ENCODE data around the gene GFRA1. TPM values are rescaled to one million over a fixed set of nuclear protein-coding genes. Genes with fewer than 3 reads are reported as not detected.

Gene GFRA1
- total and polyA plus RNA-seq, 2 of the 4 experiments (the other 2 are of a cell fraction) = 9.1 to 9.3 TPM

- H3K14ac ChIP-seq (replicated peaks; ENCODE audit: low read depth, low read length) = no peak overlapping the region
- H3K9me3 ChIP-seq (ENCODE audit: control insufficient read depth, insufficient read depth, low read length) = no peaks in the 10 kb centered on the region
- no peak overlapping the region for H2BK20ac ChIP-seq (ENCODE audit: low read depth, low read length)
- ChIA-PET POLR2A (ENCODE audit: unreplicated experiment) (no interaction called here), CTCF (interaction anchor here (0.8 to 1.8 kb wide), 2 partner anchors 11 kb away, joined by 3 to 8 read pairs; no protein-coding TSS in a partner anchor)
- H3K79me1 ChIP-seq (ENCODE audit: low read depth in 1 of 2, low read length in 2 of 2) = no peaks in the 10 kb centered on the region
- no peak overlapping the region for H2AK9ac ChIP-seq (replicated peaks; ENCODE audit: low read depth, low read length, poor library complexity)
- ATAC-seq (ENCODE audit: low read depth) (no peak), DNase-seq (no peak)
- no peak overlapping the region for H4K91ac ChIP-seq (ENCODE audit: insufficient read depth, low read depth, low read length)
- no peak overlapping the region for H3K23ac ChIP-seq (ENCODE audit: low read depth, low read length)
- H2BK15ac ChIP-seq (ENCODE audit: low read depth, low read length) = no peak overlapping the region
- intact Hi-C loops (cut with micrococcal nuclease) = no loop called here
- H3K9me1 ChIP-seq (ENCODE audit: insufficient read depth, low read length) = no peaks in the 10 kb centered on the region
- H2BK120ac ChIP-seq (ENCODE audit: low read depth, low read length) = no peak overlapping the region
- no peak overlapping the region for H2BK5ac ChIP-seq (ENCODE audit: low read depth, low read length, poor library complexity, severe bottlenecking)
- no peak overlapping the region for H3K18ac ChIP-seq (ENCODE audit: low read depth, low read length)
- no TSS peak for BruUV-seq (replicated peaks)
- H3K9ac ChIP-seq (ENCODE audit: low read depth, low read length) = no peak overlapping the region
- dilution Hi-C loops (cut with HindIII; ENCODE audit: low sequenced_read_pairs, unreplicated experiment) = no loop called here
- no peak overlapping the region for H2AK5ac ChIP-seq (ENCODE audit: low read depth, low read length)
- no peak overlapping the region for H3K4me3 ChIP-seq (ENCODE audit: insufficient read depth, low read depth, low read length)
- in situ Hi-C loops (cut with MboI; ENCODE audit: low sequenced_read_pairs) = no loop called here
- no peaks in the 10 kb centered on the region for H3K27me3 ChIP-seq (ENCODE audit: control insufficient read depth, insufficient read depth, low read length)
- no peak overlapping the region for H4K8ac ChIP-seq (ENCODE audit: low read depth in 2 of 2, low read length in 2 of 2)
- no peaks in the 10 kb centered on the region for H3K4me1 ChIP-seq (ENCODE audit: control insufficient read depth, insufficient read depth, low read length)
- no CpG with 5 or more reads among the region's 3 CpGs for WGBS, 2 experiments (ENCODE audit: extremely low coverage in 2 of 2, insufficient read length in 1 of 2)
- no peak overlapping the region for H4K5ac ChIP-seq (ENCODE audit: low read depth, low read length)
- no peak for TF ChIP-seq RCOR1 (IDR thresholded peaks at IDR 0.05; ENCODE audit: insufficient replicate concordance, low read length)
- no peak for TF ChIP-seq BHLHE40 (IDR thresholded peaks at IDR 0.05; ENCODE audit: low read depth, low read length)
- no peak for TF ChIP-seq POLR2A (IDR thresholded peaks at IDR 0.05; ENCODE audit: low read depth, low read length)
- TF ChIP-seq NFE2L2 (IDR thresholded peaks at IDR 0.05; ENCODE audit: low read depth, low read length) = no peak
- no peak for TF ChIP-seq CEBPB (IDR thresholded peaks at IDR 0.05; ENCODE audit: low read depth, low read length)
- no peak for TF ChIP-seq FOS (IDR thresholded peaks at IDR 0.05; ENCODE audit: low read depth, low read length)
- no peak for TF ChIP-seq ELK1 (IDR thresholded peaks at IDR 0.05; ENCODE audit: borderline replicate concordance, low read depth, low read length)
- no peak for TF ChIP-seq RFX5 (IDR thresholded peaks at IDR 0.05; ENCODE audit: low read depth, low read length)
- no peak for TF ChIP-seq CTCF (conservative IDR thresholded peaks at IDR 0.05; ENCODE audit: low read depth, low read length)
- no peak for TF ChIP-seq USF2 (IDR thresholded peaks at IDR 0.05; ENCODE audit: low read depth, low read length)
- no peak for TF ChIP-seq CHD1 (IDR thresholded peaks at IDR 0.05; ENCODE audit: low read depth, low read length)
- TF ChIP-seq RAD21 (IDR thresholded peaks at IDR 0.05; ENCODE audit: low read length) = no peak
- TF ChIP-seq MXI1 (IDR thresholded peaks at IDR 0.05; ENCODE audit: borderline replicate concordance, low read depth, low read length) = no peak
- H3K27ac ChIP-seq (ENCODE audit: insufficient read depth, low read length) = no peak overlapping the region
- no peaks in the 10 kb centered on the region for H3K36me3 ChIP-seq (ENCODE audit: control insufficient read depth, insufficient read depth, low read length)
- H3K4ac ChIP-seq (ENCODE audit: low read depth, low read length) = no peak overlapping the region
- no peak overlapping the region for H3K56ac ChIP-seq (ENCODE audit: extremely low read depth, insufficient read depth, low read length)
- no peak overlapping the region for H2AFZ ChIP-seq (replicated peaks; ENCODE audit: low read length, poor library complexity)
- no peak overlapping the region for H3K4me2 ChIP-seq (ENCODE audit: low read depth, low read length)
- no peaks in the 10 kb centered on the region for H4K20me1 ChIP-seq (ENCODE audit: insufficient read depth, low read length)
These were observed 25.6 kb upstream of the GFRA1 start for GRCh38 chr10:116298586-116298985.
